AG04450 (cell line): Measurements from ENCODE around the gene TOPAZ1. TPM values are rescaled to one million over a fixed set of nuclear protein-coding genes. Genes with fewer than 3 reads are reported as not detected.

Experiments used
- CTCF ChIA-PET: fragments of 300-600, 350-600 bp; formaldehyde crosslinking; extraction: SDS; loops from one replicate; lab custom pipeline; 2022; ENCODE audit warnings: antibody characterized with exemption, inconsistent platforms; lab: Charles Lee
- POLR2A ChIA-PET: fragments of 350-600 bp; formaldehyde crosslinking; extraction: SDS; loops from one replicate; lab custom pipeline; 2021; ENCODE audit warnings: antibody characterized with exemption, inconsistent platforms; lab: Yijun Ruan, JAX
- DNase-seq: peaks from one replicate; pipeline ENCODE4 v3.0.0-alpha.2; 2011; ENCODE audit warnings: low read depth, low spot score
- H3K27ac ChIP-seq: one replicate; pipeline ENCODE4 v1.5.1; 2012; ENCODE audit warnings: low read depth, low read length, control low read depth
- H3K27me3 ChIP-seq: one replicate; pipeline ENCODE4 v1.6.0; 2012; ENCODE audit warnings: low read length; ENCODE audit not compliant: control insufficient read depth, insufficient read depth
- H3K4me3 ChIP-seq: 2 replicates; pipeline ENCODE4 v1.5.1; 2011; ENCODE audit warnings: mild to moderate bottlenecking, low read depth, low read length, control low read depth
- H3K9me3 ChIP-seq: 2 replicates; pipeline ENCODE4 v1.5.1; 2012; ENCODE audit warnings: low read length; ENCODE audit not compliant: control insufficient read depth, insufficient read depth
- CTCF ChIP-seq: IDR thresholded peaks from 2 replicates; pipeline ENCODE4 v1.5.1; 2011; ENCODE audit warnings: low read depth, low read length, control low read depth, inconsistent platforms
- polyA plus RNA-seq: library from polyadenylated mRNA; depleted of rRNA; stranded (reverse); fragments of >200 nt; gene quantifications from 2 replicates; pipeline ENCODE4 v1.2.3, GENCODE V29; 2011

Gene TOPAZ1
- polyA plus RNA-seq, 1 experiment = not detected

GRCh38 chr3:44252332-44252959, 10.8 kb downstream of the TOPAZ1 start:
- no peak overlapping the region for H3K27ac ChIP-seq
- H3K4me3 ChIP-seq = no peak overlapping the region
- H3K9me3 ChIP-seq = 0 out of 2 replicates have a peak, but pooled peaks cover 3% of the 10 kb centered on the region
- no peaks in the 10 kb centered on the region for H3K27me3 ChIP-seq
- ChIA-PET POLR2A (no interaction called here), CTCF (interaction anchor here (1.1 kb wide), 1 partner anchor 16 kb away, joined by 3 read pairs; no protein-coding TSS in a partner anchor)
- no peak for DNase-seq
- no peak for TF ChIP-seq CTCF

- TF ChIP-seq CTCF = no peak
- DNase-seq = no peak
- Histone ChIP-seq H3K9me3 (no peaks in the 10 kb centered on the region), H3K27ac (no peak overlapping the region), H3K4me3 (no peak overlapping the region), H3K27me3 (no peaks in the 10 kb centered on the region)
- ChIA-PET POLR2A (no interaction called here), CTCF (no interaction called here)
These were observed 17.7 kb downstream of the TOPAZ1 start for GRCh38 chr3:44259404-44259803.

- no peak for DNase-seq
- TF ChIP-seq CTCF = no peak
- Histone ChIP-seq H3K27me3 (no peaks in the 10 kb centered on the region), H3K4me3 (no peak overlapping the region), H3K9me3 (no peaks in the 10 kb centered on the region), H3K27ac (no peak overlapping the region)
- ChIA-PET CTCF (no interaction called here), POLR2A (no interaction called here)
These were observed 22.5 kb downstream of the TOPAZ1 start for GRCh38 chr3:44264146-44264545.

- no peaks in the 10 kb centered on the region for H3K27me3 ChIP-seq
- no peak overlapping the region for H3K4me3 ChIP-seq
- no peak for DNase-seq
- TF ChIP-seq CTCF = no peak
- POLR2A ChIA-PET = no interaction called here
- H3K9me3 ChIP-seq = no peaks in the 10 kb centered on the region
- CTCF ChIA-PET = no interaction called here
- H3K27ac ChIP-seq = no peak overlapping the region
These were observed 24.1 kb downstream of the TOPAZ1 start for GRCh38 chr3:44265815-44266214.

- no peaks in the 10 kb centered on the region for H3K27me3 ChIP-seq
- DNase-seq = no peak
- CTCF ChIA-PET = no interaction called here
- TF ChIP-seq CTCF = no peak
- no peak overlapping the region for H3K27ac ChIP-seq
- POLR2A ChIA-PET = no interaction called here
- no peak overlapping the region for H3K4me3 ChIP-seq
- H3K9me3 ChIP-seq = no peaks in the 10 kb centered on the region
These were observed 30.5 kb downstream of the TOPAZ1 start for GRCh38 chr3:44272191-44272590.
